ENCODE data around the gene ADAM11.

- TF ChIP-seq RAD21 (IDR thresholded peaks at IDR 0.05; ENCODE audit: low read length) (no peak), BHLHE40 (IDR thresholded peaks at IDR 0.05; ENCODE audit: low read depth, low read length) (no peak), CTCF (conservative IDR thresholded peaks at IDR 0.05; ENCODE audit: low read depth, low read length) (no peak), POLR2A (IDR thresholded peaks at IDR 0.05; ENCODE audit: low read depth, low read length) (no peak), MAFK (IDR thresholded peaks at IDR 0.05; ENCODE audit: low read depth, low read length) (no peak), RCOR1 (IDR thresholded peaks at IDR 0.05; ENCODE audit: insufficient replicate concordance, low read length) (no peak), FOS (IDR thresholded peaks at IDR 0.05; ENCODE audit: low read depth, low read length) (no peak), SMC3 (IDR thresholded peaks at IDR 0.05; ENCODE audit: low read depth, low read length) (no peak), RFX5 (IDR thresholded peaks at IDR 0.05; ENCODE audit: low read depth, low read length) (no peak)
Observed at GRCh38 chr17:44782326-44782850, 23.6 kb downstream of the ADAM11 start.

Measured in IMR-90 (cell line).